Activated CD4-positive, alpha-beta T cell treated with anti-CD3 and anti-CD28 coated beads for 4 hours (primary cell): ENCODE results near the gene BICRAL.
"Not testable (repeated sequence)": the region's sequence is repeated elsewhere in the genome, so short reads cannot be mapped to it uniquely, and the experiment has no call there.

Source experiments
- DNase-seq, 2 donors: peaks; one replicate each; pipeline ENCODE4 v3.0.0-alpha.2; 2020

BICRAL gene

GRCh38 chr6:42902429-42903263 lies 120.8 kb downstream of the BICRAL start:
- DNase-seq: not testable (repeated sequence)

- DNase-seq: no peak
Measured at GRCh38 chr6:42904467-42904866, 122.6 kb downstream of the BICRAL start.

- DNase-seq: no peak
Measured at GRCh38 chr6:42907336-42907735, 125.5 kb downstream of the BICRAL start.

- no peak for DNase-seq
Measured at GRCh38 chr6:42909835-42910234, 128.0 kb downstream of the BICRAL start.

- no peak for DNase-seq
Measured at GRCh38 chr6:42911171-42912021, 129.5 kb downstream of the BICRAL start.

GRCh38 chr6:42914546-42914945 lies 132.7 kb downstream of the BICRAL start:
- no peak for DNase-seq

GRCh38 chr6:42915732-42916131 lies 133.9 kb downstream of the BICRAL start, which contains the start of gene PTCRA:
PTCRA (plus strand) TSS chr6:42916053; CDS start chr6:42916070, 17 bp downstream.
- DNase-seq: no peak

- no peak for DNase-seq
Measured at GRCh38 chr6:42916288-42916687, 134.4 kb downstream of the BICRAL start.
